Bronchial epithelial cell (primary cell): Measurements from ENCODE around the gene CD2AP. TPM values are rescaled to one million over a fixed set of nuclear protein-coding genes. Genes with fewer than 3 reads are reported as not detected.

Experiments
- DNase-seq: peaks from one replicate; pipeline ENCODE4 v3.0.0-alpha.2; 2010; ENCODE audit warnings: low read depth
- FAIRE-seq: peaks from 2 replicates; lab custom pipeline; 2011; peaks lifted over from hg19 to GRCh38; lab: Jason Lieb, UNC
- H3K27me3 ChIP-seq: 2 replicates; pipeline ENCODE4 v1.5.1; 2011; ENCODE audit warnings: low read length; ENCODE audit not compliant: control insufficient read depth, insufficient read depth
- H3K36me3 ChIP-seq: 2 replicates; pipeline ENCODE4 v1.5.1; 2011; ENCODE audit warnings: low read length; ENCODE audit not compliant: control insufficient read depth, insufficient read depth
- H3K4me3 ChIP-seq: 2 replicates; pipeline ENCODE4 v1.5.1; 2011; ENCODE audit warnings: mild to moderate bottlenecking, low read depth, low read length, control low read depth
- CTCF ChIP-seq: IDR thresholded peaks from 2 replicates; pipeline ENCODE4 v1.5.1; 2011; ENCODE audit warnings: mild to moderate bottlenecking, moderate library complexity, low read length, control low read depth, inconsistent platforms; ENCODE audit not compliant: insufficient read depth, severe bottlenecking
- total RNA-seq: library from RNA; depleted of rRNA; stranded (reverse); fragments of >200 nt; gene quantifications from 2 replicates; pipeline ENCODE4 v1.2.1, GENCODE V29; 2014

Gene CD2AP
- total RNA-seq, 1 donor from 2014 or later: 24.0 TPM

- H3K27me3 ChIP-seq: no peaks in the 10 kb centered on the region
- H3K36me3 ChIP-seq: no peaks in the 10 kb centered on the region
- no peak for FAIRE-seq
Observed at GRCh38 chr6:47520282-47520681, 42.7 kb downstream of the CD2AP start.

GRCh38 chr6:47521961-47522360, 44.4 kb downstream of the CD2AP start:
- Histone ChIP-seq H3K27me3 (no peaks in the 10 kb centered on the region), H3K36me3 (no peaks in the 10 kb centered on the region), H3K4me3 (no peak overlapping the region)
- no peak for FAIRE-seq
- TF ChIP-seq CTCF: no peak
- DNase-seq: no peak

More at GRCh38 chr6:47520282-47520681, 42.7 kb downstream of the CD2AP start:
- DNase-seq: no peak
- no peak overlapping the region for H3K4me3 ChIP-seq
- no peak for TF ChIP-seq CTCF

GRCh38 chr6:47524136-47524845, 46.7 kb downstream of the CD2AP start:
- Histone ChIP-seq H3K4me3 (no peak overlapping the region), H3K36me3 (no peaks in the 10 kb centered on the region), H3K27me3 (no peaks in the 10 kb centered on the region)
- TF ChIP-seq CTCF: no peak
- FAIRE-seq (no peak), DNase-seq (no peak)

- no peak overlapping the region for H3K4me3 ChIP-seq
- FAIRE-seq: no peak
Observed at GRCh38 chr6:47525330-47526057, 47.9 kb downstream of the CD2AP start.

GRCh38 chr6:47527274-47527673, 49.7 kb downstream of the CD2AP start:
- no peak for FAIRE-seq
- no peaks in the 10 kb centered on the region for H3K27me3 ChIP-seq
- no peak for TF ChIP-seq CTCF
- DNase-seq: no peak
- H3K4me3 ChIP-seq: no peak overlapping the region
- H3K36me3 ChIP-seq: no peaks in the 10 kb centered on the region

More at GRCh38 chr6:47525330-47526057, 47.9 kb downstream of the CD2AP start:
- Histone ChIP-seq H3K27me3 (no peaks in the 10 kb centered on the region), H3K36me3 (no peaks in the 10 kb centered on the region)
- TF ChIP-seq CTCF: no peak
- DNase-seq: no peak
